Panc1 (cell line): Measurements from ENCODE around the gene MYO3B. TPM values are rescaled to one million over a fixed set of nuclear protein-coding genes. Genes with fewer than 3 reads are reported as not detected.

ENCODE experiments used
- ATAC-seq: fragments of 200-7000 bp; cut with Tn5 transposase; 2 replicates; pipeline ENCODE4 v1.9.1; 2020; ENCODE audit warnings: mild to moderate bottlenecking, moderate library complexity
- BruUV-seq: library from RNA; stranded (reverse); fragments of 400-500 nt; replicated peaks from 2 replicates; lab custom pipeline; 2021; lab: Mats Ljungman, UMichigan
- CTCF ChIA-PET: fragments of 300-600 bp; sonication (Branson Sonifier 250); formaldehyde crosslinking; loops from one replicate; lab custom pipeline; 2022; ENCODE audit warnings: antibody characterized with exemption; lab: Charles Lee
- POLR2A ChIA-PET: fragments of 300-600 bp; sonication (Branson Sonifier 250); formaldehyde crosslinking; loops from one replicate; lab custom pipeline; 2022; ENCODE audit warnings: antibody characterized with exemption; lab: Charles Lee
- DNase-seq: peaks from one replicate; pipeline ENCODE4 v3.0.0-alpha.2; 2010; ENCODE audit warnings: low read depth, low spot score
- H3K27ac ChIP-seq: 2 replicates; pipeline ENCODE4 v1.5.1; 2011; ENCODE audit warnings: mild to moderate bottlenecking, low read length, inconsistent platforms
- H3K27me3 ChIP-seq: fragments of 200-500 bp; sonication (Bioruptor generic); 2 replicates; pipeline ENCODE4 v1.6.0; 2014; ENCODE audit warnings: low read length, inconsistent platforms; ENCODE audit not compliant: control insufficient read depth, insufficient read depth
- H3K36me3 ChIP-seq: fragments of 200-500 bp; sonication (Bioruptor generic); 2 replicates; pipeline ENCODE4 v1.5.1; 2014; ENCODE audit warnings: inconsistent platforms, mild to moderate bottlenecking, low read length, moderate library complexity; ENCODE audit not compliant: control insufficient read depth, insufficient read depth
- H3K4me1 ChIP-seq: 2 replicates; pipeline ENCODE4 v1.5.1; 2011; ENCODE audit warnings: inconsistent platforms, mild to moderate bottlenecking, low read length, moderate library complexity; ENCODE audit not compliant: control insufficient read depth, insufficient read depth
- H3K4me3 ChIP-seq, 2 experiments: 2 replicates each; pipeline ENCODE4 v1.5.1; 2011 to 2012; ENCODE audit warnings: low read depth in 2 of 2, low read length in 2 of 2, mild to moderate bottlenecking in 2 of 2, inconsistent platforms in 1 of 2, moderate library complexity in 1 of 2
- H3K9me3 ChIP-seq: fragments of 200-500 bp; sonication (Bioruptor generic); 2 replicates; pipeline ENCODE4 v1.5.1; 2014; ENCODE audit warnings: low read depth, mild to moderate bottlenecking, inconsistent platforms, low read length, moderate library complexity; ENCODE audit not compliant: control insufficient read depth, insufficient read depth
- CTCF ChIP-seq: fragments of 450-650 bp; IDR thresholded peaks from 2 replicates; pipeline ENCODE4 v1.5.1; 2017; ENCODE audit warnings: mild to moderate bottlenecking
- POLR2AphosphoS5 ChIP-seq: IDR thresholded peaks from 2 replicates; pipeline ENCODE4 v1.6.1; 2012; ENCODE audit warnings: mild to moderate bottlenecking, low read depth, low read length, moderate library complexity
- REST ChIP-seq, 2 experiments: IDR thresholded peaks; 2 replicates each; pipeline ENCODE4 v1.6.1; 2011 to 2012; ENCODE audit warnings: low read depth in 2 of 2, control low read depth in 1 of 2, low read length in 1 of 2, mild to moderate bottlenecking in 1 of 2, moderate library complexity in 1 of 2; ENCODE audit not compliant: insufficient read depth in 1 of 2
- SIN3A ChIP-seq: IDR thresholded peaks from 2 replicates; pipeline ENCODE4 v1.6.1; 2012; ENCODE audit warnings: low read depth, mild to moderate bottlenecking, low read length, moderate library complexity, borderline replicate concordance; ENCODE audit not compliant: insufficient read depth
- TCF7L2 ChIP-seq: IDR thresholded peaks from 2 replicates; pipeline ENCODE4 v1.6.1; 2011; ENCODE audit warnings: mild to moderate bottlenecking, low read depth, low read length, inconsistent platforms
- in situ Hi-C: cut with HindIII; loops from 2 replicates; pipeline ENCODE4 v1.10.0; 2016; ENCODE audit warnings: low sequenced_read_pairs, low pct_unique_long_range_greater_than_20kb
- intact Hi-C: fragments of 100-400 bp; cut with micrococcal nuclease; formaldehyde crosslinking; loops from one replicate; pipeline ENCODE4 v1.10.0; 2022; ENCODE audit not compliant: unreplicated experiment
- total RNA-seq: library from RNA; stranded (reverse); gene quantifications from one replicate; pipeline ENCODE4 v1.2.1, GENCODE V29; 2021; ENCODE audit not compliant: unreplicated experiment

MYO3B gene
- total RNA-seq, 1 experiment from 2014 or later = 0.05 TPM

- ATAC-seq = no peak
- DNase-seq = no peak
- no peaks in the 10 kb centered on the region for H3K4me1 ChIP-seq
- ChIA-PET CTCF (no interaction called here), POLR2A (no interaction called here)
- no peaks in the 10 kb centered on the region for H3K36me3 ChIP-seq
- H3K27ac ChIP-seq = no peak overlapping the region
- intact Hi-C loops (no loop called here), in situ Hi-C loops (no loop called here)
- H3K4me3 ChIP-seq = no peak overlapping the region
- peaks cover 9% of the 10 kb centered on the region for H3K27me3 ChIP-seq
- TF ChIP-seq POLR2AphosphoS5 (no peak), TCF7L2 (no peak), REST (IDR thresholded peaks at IDR 0.05; ENCODE audit: insufficient read depth in 1 of 2, low read depth in 2 of 2, low read length in 1 of 2) (no peak)
- no peaks in the 10 kb centered on the region for H3K9me3 ChIP-seq
- BruUV-seq = no TSS peak
Observed at GRCh38 chr2:170336916-170337315, 159.0 kb downstream of the MYO3B start.

GRCh38 chr2:170339322-170339721 lies 161.4 kb downstream of the MYO3B start:
- Histone ChIP-seq H3K4me1 (no peaks in the 10 kb centered on the region), H3K4me3 (no peak overlapping the region), H3K36me3 (no peaks in the 10 kb centered on the region), H3K27me3 (peaks cover 6% of the 10 kb centered on the region; the same call in 1 of the 2 replicates), H3K27ac (no peak overlapping the region), H3K9me3 (no peaks in the 10 kb centered on the region)
- intact Hi-C loops (no loop called here), in situ Hi-C loops (no loop called here)
- CTCF ChIA-PET = no interaction called here
- TF ChIP-seq SIN3A (no peak), TCF7L2 (no peak), REST (IDR thresholded peaks at IDR 0.05; ENCODE audit: insufficient read depth in 1 of 2, low read depth in 2 of 2, low read length in 1 of 2) (no peak), CTCF (no peak), POLR2AphosphoS5 (no peak)
- ATAC-seq (no peak), DNase-seq (no peak)
- no TSS peak for BruUV-seq
- POLR2A ChIA-PET = no interaction called here
